ENCODE data around the gene NTRK3. TPM values are rescaled to one million over a fixed set of nuclear protein-coding genes. Genes with fewer than 3 reads are reported as not detected.

NTRK3 gene
- total and polyA plus RNA-seq, 5 experiments from 2014 or later, result not detected

- peaks cover 0 to 4% (median 0%) of the 10 kb centered on the region in 9 donors for H3K9me3 Mint-ChIP-seq
- no peak for ATAC-seq
- POLR2A ChIA-PET, result no interaction called here
- no peak overlapping the region for H3K4me3 Mint-ChIP-seq
- no peak for DNase-seq
- peaks cover 0 to 11% (median 4%) of the 10 kb centered on the region in 5 donors for H3K27me3 Mint-ChIP-seq
- H3K27ac Mint-ChIP-seq, result no peak overlapping the region
- H3K4me1 Mint-ChIP-seq, result no peaks in the 10 kb centered on the region
- no peaks in the 10 kb centered on the region for H3K36me3 Mint-ChIP-seq
These were observed 354.4 kb downstream of the NTRK3 start for GRCh38 chr15:87901926-87902690.

DNA sequence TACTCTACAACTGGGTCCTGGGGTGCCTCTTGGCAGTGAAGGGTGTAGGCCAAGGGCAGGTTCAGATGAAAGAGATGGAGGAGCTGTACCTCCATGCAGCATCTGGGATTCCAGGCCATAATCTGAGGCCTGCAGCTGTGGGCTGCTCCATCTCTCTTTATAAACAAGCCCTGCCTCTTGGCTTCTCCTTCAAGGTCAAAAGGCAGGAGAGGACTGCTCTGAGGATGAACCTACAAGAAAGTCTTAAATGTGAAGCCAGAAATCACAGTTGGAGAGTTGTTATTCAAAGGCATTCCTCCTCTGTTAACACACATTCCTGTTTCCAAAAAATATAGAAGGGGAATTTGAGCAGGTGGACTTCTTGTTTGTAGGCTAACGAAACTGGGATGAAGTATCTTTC lies 355.5 kb downstream of the NTRK3 start:
- DNase-seq (no peak), ATAC-seq (no peak)
- Mint-ChIP-seq H3K9me3 (peaks cover 0 to 4% (median 0%) of the 10 kb centered on the region in 9 donors), H3K4me3 (no peak overlapping the region), H3K27me3 (peaks cover 0 to 8% (median 4%) of the 10 kb centered on the region in 5 donors), H3K4me1 (no peaks in the 10 kb centered on the region), H3K36me3 (no peaks in the 10 kb centered on the region), H3K27ac (no peak overlapping the region)
- POLR2A ChIA-PET, result no interaction called here

GRCh38 chr15:87896936-87897335 lies 359.6 kb downstream of the NTRK3 start:
- DNase-seq (no peak), ATAC-seq (no peak)
- no peaks in the 10 kb centered on the region for H3K4me1 Mint-ChIP-seq
- H3K36me3 Mint-ChIP-seq, result no peaks in the 10 kb centered on the region
- POLR2A ChIA-PET, result no interaction called here
- H3K4me3 Mint-ChIP-seq, result no peak overlapping the region
- H3K27me3 Mint-ChIP-seq, result peaks cover 0 to 34% (median 5%) of the 10 kb centered on the region in 5 donors
- no peak overlapping the region for H3K27ac Mint-ChIP-seq
- peaks cover 0 to 4% (median 0%) of the 10 kb centered on the region in 9 donors for H3K9me3 Mint-ChIP-seq

- peaks cover 0 to 23% (median 6%) of the 10 kb centered on the region in 5 donors for H3K27me3 Mint-ChIP-seq
- no peak overlapping the region for H3K27ac Mint-ChIP-seq
- peaks cover 0 to 2% (median 0%) of the 10 kb centered on the region in 9 donors for H3K9me3 Mint-ChIP-seq
- POLR2A ChIA-PET, result no interaction called here
- no peaks in the 10 kb centered on the region for H3K36me3 Mint-ChIP-seq
- H3K4me1 Mint-ChIP-seq, result no peaks in the 10 kb centered on the region
- no peak overlapping the region for H3K4me3 Mint-ChIP-seq
- DNase-seq (no peak), ATAC-seq (no peak)
These were observed 369.4 kb downstream of the NTRK3 start for GRCh38 chr15:87887177-87887576.

- POLR2A ChIA-PET, result no interaction called here
- H3K36me3 Mint-ChIP-seq, result no peaks in the 10 kb centered on the region
These were observed 375.5 kb downstream of the NTRK3 start for GRCh38 chr15:87881026-87881425.

GRCh38 chr15:87877822-87878542 lies 378.6 kb downstream of the NTRK3 start:
- ATAC-seq (no peak), DNase-seq (no peak)
- peaks cover 0 to 37% (median 10%) of the 10 kb centered on the region in 5 donors for H3K27me3 Mint-ChIP-seq
- peaks cover 0 to 2% (median 0%) of the 10 kb centered on the region in 9 donors for H3K9me3 Mint-ChIP-seq
- H3K4me1 Mint-ChIP-seq, result no peaks in the 10 kb centered on the region
- H3K27ac Mint-ChIP-seq, result peak overlapping the region in 1 of 10 donors; percentile 28
- no peaks in the 10 kb centered on the region for H3K36me3 Mint-ChIP-seq
- POLR2A ChIA-PET, result no interaction called here
- no peak overlapping the region for H3K4me3 Mint-ChIP-seq

More at GRCh38 chr15:87881026-87881425, 375.5 kb downstream of the NTRK3 start:
- DNase-seq (no peak), ATAC-seq (no peak)
- H3K27me3 Mint-ChIP-seq, result peaks cover 0 to 37% (median 10%) of the 10 kb centered on the region in 5 donors
- no peak overlapping the region for H3K4me3 Mint-ChIP-seq
- H3K4me1 Mint-ChIP-seq, result no peaks in the 10 kb centered on the region
- H3K27ac Mint-ChIP-seq, result no peak overlapping the region
- H3K9me3 Mint-ChIP-seq, result no peaks in the 10 kb centered on the region

GRCh38 chr15:87877114-87877810 lies 379.3 kb downstream of the NTRK3 start:
- Mint-ChIP-seq H3K27me3 (peaks cover 0 to 37% (median 10%) of the 10 kb centered on the region in 5 donors), H3K27ac (no peak overlapping the region), H3K36me3 (no peaks in the 10 kb centered on the region), H3K4me3 (no peak overlapping the region), H3K4me1 (no peaks in the 10 kb centered on the region), H3K9me3 (peaks cover 0 to 2% (median 0%) of the 10 kb centered on the region in 9 donors)
- no peak for DNase-seq
- ATAC-seq, result no peak
- POLR2A ChIA-PET, result no interaction called here

GRCh38 chr15:87874896-87875711 lies 381.4 kb downstream of the NTRK3 start:
- ATAC-seq (no peak), DNase-seq (no peak)
- Mint-ChIP-seq H3K36me3 (no peaks in the 10 kb centered on the region), H3K27me3 (peaks cover 0 to 27% (median 8%) of the 10 kb centered on the region in 5 donors), H3K9me3 (peaks cover 0 to 2% (median 0%) of the 10 kb centered on the region in 9 donors), H3K4me1 (no peaks in the 10 kb centered on the region), H3K4me3 (no peak overlapping the region), H3K27ac (no peak overlapping the region)
- POLR2A ChIA-PET, result no interaction called here

DNA sequence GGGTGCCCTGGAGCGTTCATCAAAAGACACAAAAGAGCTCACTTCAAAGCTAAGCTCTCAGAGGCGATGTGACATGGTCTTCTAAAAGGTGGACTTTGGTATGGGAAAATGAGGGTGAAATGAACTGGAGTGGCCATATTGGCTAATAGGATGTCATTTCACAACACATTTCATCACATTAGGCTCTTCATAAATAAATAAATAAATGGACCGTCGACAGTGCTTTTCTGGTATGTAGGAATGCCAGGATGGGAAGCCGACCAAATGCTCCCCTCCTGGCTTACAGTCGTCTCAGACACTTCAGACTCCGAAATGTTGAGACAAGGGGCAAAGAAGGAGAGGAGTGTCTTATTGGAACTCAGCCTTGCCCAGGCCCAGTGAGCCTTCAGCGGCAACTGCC lies 383.0 kb downstream of the NTRK3 start:
- H3K27ac Mint-ChIP-seq, result no peak overlapping the region
- DNase-seq (no peak), ATAC-seq (no peak)
- peaks cover 0 to 20% (median 8%) of the 10 kb centered on the region in 5 donors for H3K27me3 Mint-ChIP-seq
- H3K36me3 Mint-ChIP-seq, result no peaks in the 10 kb centered on the region
- H3K4me1 Mint-ChIP-seq, result no peaks in the 10 kb centered on the region
- no peak overlapping the region for H3K4me3 Mint-ChIP-seq
- POLR2A ChIA-PET, result no interaction called here
- H3K9me3 Mint-ChIP-seq, result peaks cover 0 to 2% (median 0%) of the 10 kb centered on the region in 9 donors

DNA sequence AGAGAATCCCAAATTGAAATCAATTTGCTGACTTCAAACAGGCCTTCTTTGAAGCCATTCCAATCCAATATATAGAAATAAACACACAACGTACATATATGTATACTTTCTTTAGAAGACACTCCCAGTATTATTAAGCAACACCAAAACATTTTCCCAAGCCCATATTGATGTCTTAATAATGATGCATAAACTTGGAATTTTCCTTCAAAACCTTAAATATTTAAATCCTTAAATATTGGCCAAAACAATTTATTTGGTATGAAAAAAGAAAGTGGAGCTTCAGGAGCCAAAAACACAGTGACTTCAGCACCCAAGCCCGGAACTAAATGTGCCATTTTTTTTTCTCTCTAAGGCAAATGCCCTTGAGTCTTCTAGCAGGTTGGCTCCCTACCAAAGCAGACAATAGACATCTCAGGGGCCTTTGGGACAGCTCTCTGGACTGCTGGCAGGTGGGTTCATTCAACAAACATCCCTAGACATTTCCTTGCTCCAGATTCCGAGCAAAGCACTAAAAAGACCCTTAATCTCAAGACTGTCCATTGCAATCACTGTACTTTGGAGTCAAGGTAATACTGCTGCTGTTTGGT lies 384.7 kb downstream of the NTRK3 start:
- Mint-ChIP-seq H3K4me3 (no peak overlapping the region), H3K27ac (no peak overlapping the region), H3K36me3 (no peaks in the 10 kb centered on the region), H3K4me1 (no peaks in the 10 kb centered on the region), H3K27me3 (peaks cover 0 to 4% (median 2%) of the 10 kb centered on the region in 5 donors), H3K9me3 (peaks cover 0 to 2% (median 0%) of the 10 kb centered on the region in 9 donors)
- ATAC-seq (no peak), DNase-seq (no peak)
- POLR2A ChIA-PET, result no interaction called here

DNA sequence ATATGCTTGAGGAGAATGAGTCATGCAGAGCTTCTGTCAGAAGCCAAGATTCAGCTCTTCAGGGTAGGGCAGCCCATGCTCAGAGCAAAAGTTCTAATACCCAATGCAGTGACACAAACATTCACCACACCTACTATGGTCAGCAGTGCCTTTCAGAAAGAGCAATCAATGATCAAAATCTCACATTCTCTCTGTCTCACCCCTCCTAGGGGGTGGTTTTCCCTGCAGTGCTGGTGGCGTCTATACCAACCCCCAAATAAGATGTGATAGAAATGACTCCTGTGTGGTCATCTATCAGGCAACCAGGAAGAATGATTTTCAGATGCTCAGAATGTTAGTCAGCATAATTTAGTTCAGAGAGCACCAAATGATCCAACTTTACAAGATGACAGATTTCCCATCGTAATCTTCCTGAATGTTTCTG lies 385.3 kb downstream of the NTRK3 start:
- DNase-seq (no peak), ATAC-seq (no peak)
- Mint-ChIP-seq H3K4me1 (no peaks in the 10 kb centered on the region), H3K27me3 (peaks cover 0 to 4% (median 0%) of the 10 kb centered on the region in 5 donors), H3K27ac (no peak overlapping the region), H3K9me3 (peaks cover 0 to 2% (median 0%) of the 10 kb centered on the region in 9 donors), H3K4me3 (no peak overlapping the region), H3K36me3 (no peaks in the 10 kb centered on the region)
- POLR2A ChIA-PET, result no interaction called here

DNA sequence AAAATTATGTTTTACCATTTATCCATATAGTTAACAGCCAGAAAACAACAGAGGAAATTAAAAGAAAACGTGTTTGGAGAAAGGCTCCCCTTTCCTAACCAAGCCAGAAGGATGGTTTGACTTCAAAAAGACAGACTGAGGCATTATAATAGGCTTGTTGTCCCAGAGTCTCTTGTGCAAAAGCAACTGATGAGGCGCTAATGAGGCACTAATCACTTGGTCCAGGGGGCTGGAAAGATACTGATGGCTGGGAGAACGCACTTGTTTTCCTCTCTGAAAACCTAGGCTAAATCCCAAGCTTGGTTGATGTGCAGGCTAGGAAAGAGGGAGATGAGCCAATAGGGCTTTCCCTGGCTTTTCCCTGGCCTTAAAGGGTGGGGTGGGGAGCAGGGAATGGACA lies 389.6 kb downstream of the NTRK3 start:
- Mint-ChIP-seq H3K9me3 (peaks cover 0 to 4% (median 0%) of the 10 kb centered on the region in 9 donors), H3K4me3 (no peak overlapping the region), H3K4me1 (no peaks in the 10 kb centered on the region), H3K27ac (no peak overlapping the region), H3K27me3 (peaks cover 0 to 20% (median 2%) of the 10 kb centered on the region in 5 donors), H3K36me3 (no peaks in the 10 kb centered on the region)
- POLR2A ChIA-PET, result no interaction called here
- no peak for ATAC-seq
- no peak for DNase-seq
